ENCODE results near the gene IQGAP1.
"Not testable (repeated sequence)": the region's sequence is repeated elsewhere in the genome, so short reads cannot be mapped to it uniquely, and the experiment has no call there.

The IQGAP1 gene

GRCh38 chr15:90412356-90413194 lies 24.5 kb downstream of the IQGAP1 start:
- no peak for DNase-seq

- no peak for DNase-seq
Measured at GRCh38 chr15:90413411-90414379, 25.7 kb downstream of the IQGAP1 start.

GRCh38 chr15:90414408-90415028 lies 26.5 kb downstream of the IQGAP1 start:
- peak; percentile 61 for DNase-seq

GRCh38 chr15:90416052-90416451 lies 28.0 kb downstream of the IQGAP1 start:
- DNase-seq: not testable (repeated sequence)

- DNase-seq: no peak
Measured at GRCh38 chr15:90418627-90419026, 30.6 kb downstream of the IQGAP1 start.

DNA sequence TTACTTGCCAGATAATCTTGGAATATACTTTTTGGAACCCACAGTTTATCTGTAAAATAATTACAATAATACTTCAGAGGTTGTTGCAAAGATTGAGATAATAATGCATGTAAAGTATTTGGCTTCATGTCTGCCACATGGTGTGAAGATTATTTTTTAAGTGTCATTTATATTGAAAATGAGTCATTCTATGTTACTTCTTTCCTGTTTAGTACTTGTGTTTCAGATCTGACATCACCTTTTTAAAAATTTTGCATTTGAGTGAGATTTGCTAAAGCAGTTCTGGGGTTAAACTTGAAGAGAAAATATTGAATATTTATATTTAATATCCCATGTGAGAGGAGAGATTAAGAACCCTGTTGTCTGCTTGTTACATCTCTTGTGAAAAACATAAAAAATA lies 31.2 kb downstream of the IQGAP1 start:
- no peak for DNase-seq

GRCh38 chr15:90419738-90420406 lies 31.8 kb downstream of the IQGAP1 start:
- DNase-seq: peak; percentile 54

- DNase-seq: no peak
Measured at GRCh38 chr15:90420451-90420850, 32.4 kb downstream of the IQGAP1 start.

DNA sequence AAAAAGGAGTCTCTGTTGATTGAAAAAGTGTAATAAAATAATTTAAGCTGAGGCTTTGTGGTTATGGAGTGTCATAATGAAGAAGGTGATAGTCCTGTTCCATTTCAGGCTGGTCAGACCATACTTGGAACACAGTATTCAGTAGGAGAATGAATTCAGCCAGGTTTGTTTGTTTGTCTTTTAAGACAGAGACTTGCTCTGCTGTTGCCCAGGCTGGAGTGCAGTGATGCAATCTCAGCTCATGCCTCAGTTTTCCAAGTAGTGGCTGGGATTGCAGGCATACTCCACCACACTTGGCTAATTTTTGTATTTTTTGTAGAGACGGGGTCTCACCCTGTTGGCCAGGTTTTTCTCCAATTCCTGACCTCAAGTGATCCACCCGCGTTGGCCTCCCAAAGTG lies 33.5 kb downstream of the IQGAP1 start:
- no peak for DNase-seq

DNA sequence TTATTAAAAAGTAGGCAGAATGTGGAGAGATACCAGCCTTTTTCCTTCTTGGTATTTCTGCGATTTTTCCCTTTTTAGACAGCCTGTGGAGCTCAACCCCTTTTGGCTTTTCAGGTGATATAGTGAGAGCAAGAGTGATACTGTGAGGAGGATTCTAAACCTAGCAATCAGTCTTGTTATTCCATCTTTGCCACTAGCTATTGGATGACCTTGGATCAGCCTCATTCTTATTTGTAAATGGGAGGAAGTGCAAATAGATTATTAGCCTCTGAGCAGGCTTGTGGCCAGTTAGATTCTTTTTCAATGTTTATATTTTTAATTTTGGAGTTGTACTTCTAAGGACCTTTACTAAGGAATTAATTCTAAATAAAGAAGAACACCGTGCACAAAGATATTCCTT lies 34.0 kb downstream of the IQGAP1 start:
- no peak for DNase-seq

DNA sequence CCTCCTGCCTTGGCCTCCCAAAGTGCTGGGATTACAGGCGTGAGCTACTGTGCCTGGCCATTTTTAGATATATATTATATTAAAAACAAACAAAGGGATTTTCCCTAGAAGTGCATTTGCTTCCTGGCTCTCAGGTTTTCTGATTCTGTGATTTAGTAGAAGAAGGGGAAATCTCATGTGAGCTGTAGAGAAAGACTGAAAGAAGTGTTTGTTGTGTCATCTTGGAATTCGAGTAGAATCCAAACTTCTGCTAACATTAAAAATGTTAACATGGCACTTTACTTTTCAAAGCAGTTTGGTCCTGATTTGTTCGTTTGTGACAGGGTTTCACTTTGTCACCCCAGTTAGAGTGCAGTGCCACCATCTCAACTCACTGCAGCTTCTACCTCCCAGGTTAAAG lies 34.9 kb downstream of the IQGAP1 start:
- no peak for DNase-seq

- DNase-seq: no peak
Measured at GRCh38 chr15:90423801-90424319, 35.8 kb downstream of the IQGAP1 start.

DNA sequence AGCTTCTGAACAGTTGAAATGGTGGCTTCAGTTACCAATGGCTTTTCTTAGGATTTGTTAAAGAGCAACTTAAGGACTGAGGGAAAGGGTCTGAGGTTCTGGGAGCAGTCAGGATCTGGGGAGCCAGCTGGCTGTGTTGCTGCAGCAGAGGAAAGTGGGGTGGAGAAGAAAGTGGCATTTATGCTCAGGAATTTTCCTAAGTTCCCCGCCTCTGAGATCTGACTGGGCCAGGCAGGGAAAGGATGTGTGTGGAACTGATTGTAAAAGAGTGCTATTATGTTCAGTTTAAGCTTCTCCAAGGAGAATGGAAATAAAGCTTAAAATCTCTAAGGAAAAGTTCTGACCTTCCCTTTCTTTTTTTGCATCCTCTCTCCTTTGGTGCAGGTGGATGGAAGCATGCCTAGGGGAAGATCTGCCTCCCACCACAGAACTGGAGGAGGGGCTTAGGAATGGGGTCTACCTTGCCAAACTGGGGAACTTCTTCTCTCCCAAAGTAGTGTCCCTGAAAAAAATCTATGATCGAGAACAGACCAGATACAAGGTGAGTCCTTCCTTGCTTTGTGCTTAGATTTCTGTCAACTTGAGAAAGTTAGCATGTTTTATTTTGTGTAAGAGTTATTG lies 37.8 kb downstream of the IQGAP1 start:
- DNase-seq: no peak

DNA sequence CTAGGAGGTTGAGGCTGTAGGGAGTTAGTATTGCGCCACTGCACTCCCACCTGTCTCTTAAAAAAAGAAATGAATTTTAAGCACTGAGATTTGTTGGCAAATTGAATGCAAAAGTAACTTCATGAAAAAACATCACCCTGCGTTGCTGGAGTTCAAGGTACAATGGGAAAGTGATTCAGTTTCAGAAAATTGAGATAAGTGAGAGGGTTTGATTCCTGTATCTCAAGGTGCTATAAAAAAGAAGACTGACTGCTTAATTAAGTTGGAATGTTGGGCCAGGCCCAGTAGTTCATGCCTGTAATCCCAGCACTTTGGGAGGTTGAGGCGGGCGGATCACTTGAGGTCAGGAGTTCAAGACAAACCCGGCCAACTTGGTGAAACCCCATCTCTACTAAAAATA lies 39.1 kb downstream of the IQGAP1 start:
- DNase-seq: no peak

DNA sequence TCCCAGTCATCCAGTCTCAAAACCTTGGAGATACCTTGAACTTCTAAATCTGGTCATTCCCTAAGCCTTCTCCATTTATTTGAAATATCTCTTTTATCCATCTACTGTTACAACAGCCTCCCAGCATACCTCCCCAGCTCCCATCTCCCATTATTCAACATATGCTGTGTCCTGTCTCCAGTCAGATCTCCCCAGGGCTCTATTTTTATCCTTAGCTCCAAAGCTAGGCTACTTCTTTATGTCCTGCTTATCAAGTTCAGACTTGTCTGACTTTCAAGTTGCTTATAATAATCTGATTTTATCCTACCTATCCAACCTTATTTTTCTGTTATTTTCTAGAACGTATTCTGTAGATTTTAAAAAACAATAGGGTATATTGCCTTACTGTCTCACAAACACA lies 44.2 kb downstream of the IQGAP1 start:
- no peak for DNase-seq

DNA sequence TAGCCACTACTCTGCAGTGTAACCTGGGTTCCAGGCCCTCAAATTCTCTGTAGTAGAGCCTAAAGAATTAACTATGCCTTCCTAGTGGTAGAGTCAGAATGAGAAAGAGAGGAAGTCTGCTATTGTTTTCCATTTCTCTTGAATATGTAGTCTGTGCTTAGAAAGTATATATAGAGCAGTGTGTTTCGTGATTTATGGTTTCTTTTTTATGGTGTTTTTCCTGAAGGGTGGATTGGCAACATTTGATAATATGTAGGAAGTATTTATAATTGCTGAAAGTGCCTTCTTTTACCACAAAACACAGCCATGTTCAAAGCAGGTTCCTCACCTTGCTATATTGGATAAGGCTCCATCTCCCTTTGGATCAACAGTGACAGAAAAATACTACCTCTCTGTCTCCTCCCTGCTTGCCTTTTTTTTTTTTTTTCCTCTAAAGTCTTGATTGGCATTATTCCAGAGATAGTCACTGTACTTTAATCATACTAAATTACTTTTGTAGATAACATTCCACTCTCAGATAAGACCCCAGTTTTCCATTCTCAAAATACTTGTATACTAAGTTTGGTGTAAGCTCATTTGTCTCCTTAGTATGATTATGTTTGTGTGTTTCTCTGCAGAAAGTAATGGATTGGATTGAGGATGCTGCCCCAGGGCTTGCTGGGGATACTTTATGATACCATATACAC lies 47.8 kb downstream of the IQGAP1 start:
- no peak for DNase-seq

GRCh38 chr15:90436952-90437351 lies 48.9 kb downstream of the IQGAP1 start:
- DNase-seq: no peak

- no peak for DNase-seq
Measured at GRCh38 chr15:90437516-90437915, 49.5 kb downstream of the IQGAP1 start.

- no peak for DNase-seq
Measured at GRCh38 chr15:90439946-90440345, 51.9 kb downstream of the IQGAP1 start.

DNA sequence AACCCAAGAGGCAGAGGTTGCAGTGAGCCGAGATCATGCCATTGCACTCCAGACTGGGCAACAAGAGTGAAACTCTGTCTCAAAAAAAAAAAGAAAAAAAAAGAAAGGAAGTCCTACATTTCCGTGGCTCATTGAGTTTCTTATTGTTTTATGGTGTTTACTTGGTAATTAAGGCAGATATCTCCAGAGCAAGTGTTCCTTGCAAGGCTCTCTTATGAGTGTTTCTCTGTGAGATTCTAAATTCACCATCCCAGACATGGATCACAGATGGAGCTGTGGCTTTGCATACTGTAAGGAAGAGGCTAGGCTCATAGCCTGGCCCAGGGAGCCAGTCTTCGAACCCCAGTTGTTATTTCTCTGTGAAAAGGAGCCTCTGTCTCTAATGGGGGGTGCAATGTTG lies 53.0 kb downstream of the IQGAP1 start:
- no peak for DNase-seq

DNA sequence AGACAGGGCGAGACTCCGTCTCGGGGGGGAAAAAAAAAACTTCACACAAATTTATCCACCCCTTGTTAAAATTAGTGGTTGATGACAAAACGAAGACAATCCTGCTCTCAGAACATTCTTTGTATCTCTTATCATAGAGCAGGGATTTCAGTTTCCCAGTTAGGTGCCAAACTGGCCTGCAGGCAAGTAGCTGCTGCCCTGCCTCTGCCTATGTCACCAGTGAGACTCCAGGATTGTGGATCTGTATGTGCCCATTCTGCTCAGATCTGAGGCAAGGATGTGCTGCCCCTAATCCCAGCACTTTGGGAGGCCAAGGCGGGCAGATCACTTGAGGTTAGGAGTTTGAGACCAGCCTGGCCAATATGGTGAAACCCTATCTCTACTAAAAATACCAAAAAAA lies 54.4 kb downstream of the IQGAP1 start:
- DNase-seq: no peak
